HG02943 (cell line): Measurements from ENCODE around the gene LTF.
"Not testable (repeated sequence)": the region's sequence is repeated elsewhere in the genome, so short reads cannot be mapped to it uniquely, and the experiment has no call there.

Experiments used
- ATAC-seq: cut with Tn5 transposase; IDR thresholded peaks from one replicate; pipeline ENCODE4 v1.9.1; 2021; ENCODE audit warnings: mild to moderate bottlenecking, low read depth, moderate library complexity; ENCODE audit not compliant: unreplicated experiment

Gene LTF

GRCh38 chr3:46416811-46417510 lies 47.7 kb downstream of the LTF start:
- no peak for ATAC-seq

DNA sequence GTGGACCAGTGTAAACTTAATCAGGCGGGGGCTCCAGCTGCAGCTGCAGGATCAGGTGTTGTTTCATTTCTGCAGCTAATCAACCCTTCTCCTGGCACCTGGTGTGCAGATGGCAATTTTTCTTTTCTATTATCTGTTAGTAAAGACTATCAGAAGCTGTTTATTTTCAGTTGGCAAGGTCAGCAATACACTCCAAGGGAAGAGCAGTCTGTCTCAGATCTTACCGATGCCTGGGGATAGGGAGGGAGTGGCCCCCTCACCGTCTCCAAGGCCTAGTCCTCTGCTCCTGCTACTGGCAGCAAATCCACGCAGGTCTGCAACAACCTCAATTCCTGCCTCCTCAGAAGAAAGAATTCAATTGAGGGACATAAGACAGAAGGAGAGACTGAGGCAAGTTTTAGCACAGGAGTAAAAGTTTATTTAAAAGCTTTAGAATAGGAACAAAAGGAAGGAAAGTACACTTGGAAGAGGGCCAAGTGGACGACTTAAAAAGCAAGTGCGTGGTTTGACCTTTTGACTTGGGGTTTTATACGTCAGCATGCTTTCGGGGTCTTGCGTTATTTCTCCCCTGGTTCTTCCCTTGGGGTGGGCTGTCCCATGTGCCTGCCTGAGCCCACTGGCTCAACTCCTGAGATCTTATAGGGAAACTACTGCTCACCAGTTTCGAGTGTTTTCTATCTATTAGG lies 48.4 kb downstream of the LTF start:
- no peak for ATAC-seq

DNA sequence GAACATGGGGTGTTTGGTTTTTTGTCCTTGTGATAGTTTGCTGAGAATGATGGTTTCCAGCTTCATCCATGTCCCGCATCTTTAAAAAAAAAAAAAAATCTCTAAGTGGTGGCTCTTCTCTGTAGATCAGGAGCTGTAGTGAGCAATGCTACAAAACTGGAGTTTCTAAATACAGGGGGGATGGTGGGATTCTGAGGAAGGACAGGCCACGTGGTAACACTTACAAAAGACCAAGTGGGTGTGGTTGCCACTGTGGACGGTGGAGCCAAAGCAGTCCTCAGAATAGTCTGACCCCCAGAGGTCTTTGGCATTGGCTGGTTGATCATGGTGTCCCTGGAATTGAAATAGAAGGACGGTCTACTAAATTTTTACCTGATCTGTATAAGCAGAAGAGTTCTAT lies 50.0 kb downstream of the LTF start:
- no peak for ATAC-seq

GRCh38 chr3:46413951-46414350 lies 50.8 kb downstream of the LTF start:
- ATAC-seq, result no peak

DNA sequence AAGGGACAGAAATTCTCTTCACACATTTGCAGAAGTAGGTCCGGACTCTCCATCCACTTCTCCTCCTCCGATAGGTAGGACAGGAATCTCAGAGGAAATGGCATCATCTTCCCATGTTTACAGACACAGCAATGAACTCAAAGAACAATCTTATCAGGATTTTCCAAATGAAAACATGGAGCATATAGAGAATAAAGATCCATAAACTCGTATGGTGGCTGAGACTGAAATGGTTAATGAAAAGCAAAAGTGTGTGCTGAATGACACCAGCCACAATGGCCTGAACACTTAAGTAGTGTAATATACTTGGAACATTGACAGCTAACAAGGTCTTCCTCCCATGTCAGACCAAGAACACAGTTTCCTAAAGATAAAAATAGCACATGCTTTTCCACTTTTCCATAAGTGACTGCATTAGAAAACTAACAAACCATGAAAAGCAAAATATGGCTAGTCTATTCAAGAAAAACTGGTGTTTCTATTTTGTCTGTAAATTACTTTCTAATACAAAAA lies 51.9 kb downstream of the LTF start:
- ATAC-seq, result no peak

GRCh38 chr3:46411271-46411670 lies 53.4 kb downstream of the LTF start:
- ATAC-seq, result no peak

DNA sequence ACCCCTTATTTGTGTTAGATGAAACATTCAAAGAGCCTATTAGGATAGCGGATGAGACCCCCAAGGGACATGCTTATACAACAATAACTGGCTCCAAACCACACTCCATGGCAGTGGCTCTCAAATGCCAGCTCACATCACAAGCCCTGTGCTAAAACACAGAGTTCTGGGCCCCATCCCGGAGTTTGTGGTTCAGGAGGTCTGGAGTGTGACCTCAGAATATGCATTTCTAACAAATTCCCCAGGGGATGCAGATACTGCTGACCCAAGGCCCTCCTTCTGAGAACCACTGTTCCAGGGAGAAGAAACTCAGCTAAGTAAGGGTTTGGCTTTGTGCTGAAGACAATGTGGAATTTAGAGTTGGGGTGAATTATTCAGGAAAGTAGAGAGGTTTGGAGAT lies 54.0 kb downstream of the LTF start:
- no peak for ATAC-seq

DNA sequence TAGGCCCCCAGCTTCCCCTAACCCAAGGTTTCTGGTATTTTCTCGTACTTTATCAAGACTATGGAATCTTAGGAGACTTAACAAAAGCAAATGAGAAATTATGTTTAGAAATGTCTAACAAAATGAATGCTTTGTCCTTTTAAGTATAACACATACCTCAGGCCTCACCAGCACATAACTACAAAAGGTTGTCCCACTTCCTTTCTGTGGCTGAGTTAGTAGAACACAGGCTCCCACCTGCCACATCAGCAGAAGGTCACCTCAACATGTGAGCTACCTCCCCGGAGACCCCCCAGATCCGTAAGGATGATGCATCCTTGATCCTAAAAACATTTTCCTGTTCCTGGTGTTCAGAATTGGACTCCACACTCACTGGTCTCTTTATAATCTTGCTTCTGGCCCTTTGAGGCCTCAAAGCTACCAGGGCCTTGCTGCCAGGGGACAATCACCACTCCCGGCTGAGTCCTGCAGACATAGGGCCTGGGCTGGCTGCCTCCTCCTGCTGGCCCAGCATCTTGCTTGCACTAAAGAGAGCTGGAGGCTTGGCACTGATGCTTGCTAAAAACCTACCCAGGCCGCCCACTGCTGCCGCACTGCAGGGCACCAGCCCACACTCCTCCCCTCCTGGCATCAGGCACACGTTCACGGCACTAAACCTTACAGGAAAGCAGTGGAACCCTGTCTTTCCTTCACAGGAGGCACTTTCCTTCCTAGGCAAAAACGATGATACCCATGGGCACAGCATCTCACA lies 54.8 kb downstream of the LTF start:
- ATAC-seq, result no peak

DNA sequence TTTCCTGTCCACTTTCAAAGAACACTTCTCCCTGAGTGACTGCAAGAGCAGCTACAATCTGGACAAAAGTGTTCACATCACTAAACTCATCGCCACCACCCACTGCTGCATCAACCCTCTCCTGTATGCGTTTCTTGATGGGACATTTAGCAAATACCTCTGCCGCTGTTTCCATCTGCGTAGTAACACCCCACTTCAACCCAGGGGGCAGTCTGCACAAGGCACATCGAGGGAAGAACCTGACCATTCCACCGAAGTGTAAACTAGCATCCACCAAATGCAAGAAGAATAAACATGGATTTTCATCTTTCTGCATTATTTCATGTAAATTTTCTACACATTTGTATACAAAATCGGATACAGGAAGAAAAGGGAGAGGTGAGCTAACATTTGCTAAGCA lies 55.9 kb downstream of the LTF start:
- ATAC-seq, result no peak

DNA sequence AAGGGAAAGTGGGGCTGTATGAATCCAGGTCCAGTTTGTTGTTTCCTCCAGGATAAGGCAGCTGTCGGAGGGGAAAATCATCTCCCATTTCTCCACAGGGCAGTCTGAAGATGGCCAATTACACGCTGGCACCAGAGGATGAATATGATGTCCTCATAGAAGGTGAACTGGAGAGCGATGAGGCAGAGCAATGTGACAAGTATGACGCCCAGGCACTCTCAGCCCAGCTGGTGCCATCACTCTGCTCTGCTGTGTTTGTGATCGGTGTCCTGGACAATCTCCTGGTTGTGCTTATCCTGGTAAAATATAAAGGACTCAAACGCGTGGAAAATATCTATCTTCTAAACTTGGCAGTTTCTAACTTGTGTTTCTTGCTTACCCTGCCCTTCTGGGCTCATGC lies 56.7 kb downstream of the LTF start:
- no peak for ATAC-seq

GRCh38 chr3:46406788-46407611 lies 57.7 kb downstream of the LTF start, which contains the start of the genes CCR5AS and CCRL2:
Gene CCR5AS, minus strand, starts transcription at chr3:46407066.
Gene CCRL2, plus strand, starts transcription at chr3:46407259. Its CDS starts 821 bp downstream, at chr3:46408080.
- no peak for ATAC-seq

DNA sequence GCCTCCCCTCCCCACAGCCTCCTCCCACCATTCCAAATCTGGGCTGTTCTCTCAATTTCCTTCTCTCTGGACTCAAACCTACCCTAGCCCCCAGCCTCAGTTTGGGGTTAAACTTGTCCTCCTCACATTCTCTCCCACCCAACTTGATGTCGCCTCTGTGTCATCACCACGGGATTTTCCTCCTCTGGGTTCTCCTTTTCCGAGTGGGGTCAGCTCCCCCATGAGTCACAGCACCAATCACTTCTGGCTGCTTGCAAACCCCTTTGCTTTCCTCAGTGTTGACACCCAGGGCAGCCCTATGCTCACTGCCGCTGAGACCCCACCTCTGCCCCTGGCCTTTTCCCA lies 58.3 kb downstream of the LTF start:
- ATAC-seq, result no peak

GRCh38 chr3:46405301-46406019 lies 59.2 kb downstream of the LTF start:
- ATAC-seq, result no peak

DNA sequence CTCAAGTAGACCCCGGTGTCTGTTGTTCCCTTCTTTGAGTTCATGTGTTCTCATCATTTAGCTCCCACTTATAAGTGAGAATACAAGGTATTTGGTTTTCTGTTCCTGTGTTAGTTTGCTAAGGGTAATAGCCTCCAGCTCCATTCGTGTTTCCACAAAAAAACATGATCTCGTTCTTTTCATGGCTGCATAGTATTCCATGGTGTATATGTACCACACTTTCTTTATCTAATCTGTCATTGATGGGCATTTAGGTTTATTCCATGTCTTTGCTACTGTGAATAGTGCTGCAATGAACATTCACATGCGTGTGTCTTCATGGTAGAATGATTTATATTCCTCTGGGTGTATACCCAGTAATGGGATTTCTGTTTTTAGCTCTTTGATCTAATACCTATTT lies 61.8 kb downstream of the LTF start:
- not testable (repeated sequence) for ATAC-seq

- ATAC-seq, result no peak
Observed at GRCh38 chr3:46401579-46401978, 63.1 kb downstream of the LTF start.

DNA sequence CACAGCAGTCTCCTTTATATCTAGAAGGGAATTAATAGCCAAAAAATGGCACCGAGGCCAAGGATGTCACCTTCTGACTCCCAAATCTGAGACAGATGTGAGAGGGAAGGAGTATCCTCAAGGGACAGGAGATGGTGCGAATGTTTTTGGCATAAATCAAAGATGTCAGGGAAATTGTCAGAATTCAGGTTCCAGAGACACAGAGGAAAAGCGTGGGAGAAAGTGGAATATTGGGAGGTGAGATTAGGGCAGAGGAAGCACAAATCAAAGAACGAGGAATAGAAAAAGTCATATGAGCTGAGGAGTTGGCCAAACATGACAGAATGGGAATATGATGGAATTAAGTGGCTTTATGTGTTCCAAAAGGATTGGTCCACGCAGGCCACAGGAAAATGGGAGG lies 63.9 kb downstream of the LTF start:
- no peak for ATAC-seq

- ATAC-seq, result no peak
Observed at GRCh38 chr3:46400000-46400734, 64.5 kb downstream of the LTF start.

DNA sequence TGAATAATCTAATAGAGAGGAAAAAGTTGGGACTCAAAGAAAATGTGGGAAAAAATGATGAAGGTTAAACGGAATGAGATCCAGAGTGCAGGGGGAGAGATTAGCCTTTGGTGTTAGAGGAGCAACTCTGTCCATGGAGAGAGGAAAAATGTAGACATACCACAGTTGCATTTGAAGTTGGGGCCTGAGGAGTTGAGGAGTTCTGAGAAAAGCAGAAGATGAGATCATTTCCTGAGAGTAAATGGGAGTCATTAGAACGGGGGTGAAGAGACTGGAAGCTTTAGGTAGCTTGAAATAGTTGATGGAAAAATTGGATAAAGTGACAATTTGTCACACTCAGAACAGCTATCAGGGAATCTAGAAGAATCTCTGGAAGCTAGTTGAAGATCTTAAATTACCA lies 65.1 kb downstream of the LTF start:
- no peak for ATAC-seq

- no peak for ATAC-seq
Observed at GRCh38 chr3:46399098-46399497, 65.6 kb downstream of the LTF start.
